ENCODE measurements around the gene MCC.

The MCC gene

DNA sequence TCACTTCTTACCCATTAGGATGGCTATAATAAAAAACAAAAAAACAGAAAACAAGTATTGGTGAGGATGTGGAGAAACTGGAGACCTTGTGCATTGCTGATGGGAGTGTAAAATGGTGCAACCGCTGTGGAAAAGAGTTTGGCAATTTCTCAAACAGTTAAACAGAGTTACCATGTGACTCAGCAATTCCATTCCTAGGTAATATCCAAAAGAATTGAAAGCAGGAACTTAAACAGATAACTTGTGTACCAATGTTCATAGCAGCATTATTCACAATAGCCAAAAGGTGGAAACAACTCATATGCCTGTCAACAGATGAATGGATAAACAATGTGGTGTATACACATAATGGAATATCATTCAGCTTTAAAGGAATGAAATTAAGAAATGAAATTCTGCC lies 482.8 kb downstream of the MCC start:
- no peak for DNase-seq

DNA sequence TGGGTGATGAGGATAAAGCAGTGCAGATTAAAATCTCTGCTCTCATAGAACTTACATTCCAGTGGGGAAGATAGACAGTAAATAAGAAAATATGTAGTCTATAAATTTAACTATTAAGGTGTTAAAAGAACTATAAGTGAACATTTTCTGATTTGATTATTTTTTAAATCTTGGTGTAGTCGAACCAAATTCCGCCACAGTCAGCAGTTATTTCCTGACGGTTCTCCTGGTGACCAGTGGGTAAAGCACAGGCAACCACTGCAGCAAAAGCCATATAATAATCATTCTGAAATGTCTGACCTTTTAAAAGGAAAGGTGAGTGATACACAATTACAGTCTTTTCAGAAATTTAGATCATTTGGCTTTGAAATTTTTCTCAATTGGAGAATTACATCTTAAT lies 484.5 kb downstream of the MCC start:
- DNase-seq = no peak

DNA sequence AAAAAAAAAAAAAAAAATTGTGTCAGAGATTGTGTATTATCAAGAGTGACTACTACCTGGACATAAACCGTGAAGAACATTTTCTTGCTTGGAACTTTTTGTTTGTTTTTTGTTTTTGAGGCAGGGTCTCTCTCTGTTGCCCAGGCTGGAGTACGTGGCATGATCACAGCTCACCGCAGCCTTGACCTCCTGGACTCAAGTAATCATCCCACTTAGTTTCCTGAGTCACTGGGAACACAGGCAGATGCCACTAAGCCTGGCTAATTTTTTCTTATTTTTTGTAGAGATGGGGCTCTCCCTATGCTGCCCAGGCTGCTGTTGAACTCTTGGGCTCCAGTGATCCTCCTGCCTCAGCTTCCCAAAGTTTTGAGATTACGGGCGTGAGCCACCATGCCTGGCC lies 485.8 kb downstream of the MCC start:
- DNase-seq = no peak

DNA sequence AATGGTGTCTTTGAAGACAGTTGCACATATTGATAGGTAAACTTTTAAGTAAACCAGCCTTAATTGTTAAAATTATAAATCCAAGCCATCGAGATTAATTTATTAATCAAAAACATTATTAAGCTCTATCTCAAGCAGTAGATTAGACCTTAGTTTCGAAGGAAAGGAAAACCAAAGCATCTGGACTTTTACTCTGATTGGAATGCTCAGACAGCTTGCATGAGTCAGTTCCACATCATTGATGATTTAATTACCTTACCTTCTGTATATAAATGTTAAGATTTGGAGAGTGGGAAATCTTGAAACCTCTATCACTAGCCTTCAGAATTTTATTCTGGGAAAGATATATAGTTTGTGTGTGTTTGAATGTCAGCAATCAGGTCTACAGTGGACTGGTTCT lies 487.8 kb downstream of the MCC start:
- DNase-seq = no peak

DNA sequence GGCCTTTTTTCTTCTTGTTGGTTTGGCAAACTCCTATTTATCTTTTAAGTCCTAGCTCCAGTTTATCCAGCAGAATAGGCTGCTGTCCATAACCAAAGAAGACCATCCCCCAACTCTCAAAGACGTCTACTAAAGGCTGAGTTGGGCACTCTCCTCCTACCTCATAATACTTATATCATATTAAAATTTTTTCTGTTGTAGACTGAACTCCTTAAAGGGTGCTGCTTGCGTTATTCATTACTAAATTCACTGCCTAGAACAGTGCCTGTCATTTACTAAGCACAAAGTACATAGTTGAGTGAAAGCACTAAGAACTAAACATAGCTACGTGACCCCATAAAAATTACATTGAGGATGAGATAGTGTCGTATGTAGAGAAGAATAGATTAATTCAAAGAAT lies 490.0 kb downstream of the MCC start:
- no peak for DNase-seq

DNA sequence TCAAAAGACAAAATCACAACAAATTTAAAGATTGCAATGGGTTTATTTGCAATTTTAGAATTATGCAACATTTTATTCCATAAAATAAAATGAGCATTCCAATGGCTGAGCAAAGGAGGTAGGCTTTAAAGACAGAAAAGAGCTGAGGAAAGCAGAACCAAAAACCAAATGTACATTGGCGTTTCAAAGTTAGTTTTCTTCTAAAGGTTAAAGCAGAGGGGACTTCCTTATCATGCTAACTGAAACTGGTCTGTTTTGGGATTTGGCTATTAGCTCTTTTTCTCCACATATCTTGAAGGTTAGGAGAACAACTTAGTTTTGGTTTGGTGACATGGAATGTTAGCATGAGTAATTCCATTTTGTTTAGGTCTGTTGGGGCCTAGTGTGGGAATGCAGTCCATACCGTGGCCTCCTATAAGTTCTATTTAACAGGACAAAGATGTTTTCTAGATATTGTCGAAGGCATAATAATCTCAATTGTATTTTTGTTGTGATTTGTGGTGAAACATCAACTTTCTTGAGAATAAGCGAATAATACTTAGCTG lies 491.4 kb downstream of the MCC start:
- no peak for DNase-seq

DNA sequence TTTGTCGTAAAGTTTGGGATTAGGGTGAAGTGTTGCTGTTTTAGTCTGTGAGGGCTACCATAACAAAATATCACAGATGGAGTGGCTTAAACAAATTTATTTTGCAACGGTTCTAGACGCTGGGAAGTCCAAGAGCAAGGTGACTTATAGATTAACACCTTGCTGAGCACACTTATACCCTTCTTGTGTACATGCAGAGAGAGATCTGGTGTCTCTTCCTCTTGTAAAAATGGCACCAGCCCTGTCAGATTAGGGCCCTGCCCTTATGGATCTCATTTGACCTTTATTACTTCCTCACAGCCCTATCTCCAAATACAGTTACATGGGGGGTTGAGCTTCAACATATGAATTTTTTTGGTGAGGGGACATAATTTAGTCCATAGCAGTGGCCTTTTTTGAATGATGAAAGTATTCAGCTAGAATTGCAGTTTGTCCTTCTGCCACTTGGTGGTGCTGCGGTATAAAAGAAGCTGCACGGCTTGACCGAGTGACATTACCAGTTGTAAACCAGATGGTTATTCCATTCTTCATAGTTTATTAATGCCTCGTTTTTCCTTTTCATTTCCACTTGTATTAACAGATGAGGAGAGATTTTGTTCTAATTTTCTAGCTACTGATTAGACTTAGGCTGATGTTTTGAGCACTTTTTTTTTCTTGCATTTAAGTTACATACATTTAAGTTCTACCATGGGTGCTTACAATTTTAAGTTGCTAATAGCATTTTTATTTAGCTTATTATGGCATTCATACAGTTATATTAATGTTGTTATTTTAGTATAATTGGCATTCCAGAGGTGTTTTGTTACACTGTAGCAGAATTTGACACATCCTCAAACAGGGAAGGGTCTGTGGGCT lies 492.3 kb downstream of the MCC start:
- peak; percentile 9 to 69 (median 67) for DNase-seq

DNA sequence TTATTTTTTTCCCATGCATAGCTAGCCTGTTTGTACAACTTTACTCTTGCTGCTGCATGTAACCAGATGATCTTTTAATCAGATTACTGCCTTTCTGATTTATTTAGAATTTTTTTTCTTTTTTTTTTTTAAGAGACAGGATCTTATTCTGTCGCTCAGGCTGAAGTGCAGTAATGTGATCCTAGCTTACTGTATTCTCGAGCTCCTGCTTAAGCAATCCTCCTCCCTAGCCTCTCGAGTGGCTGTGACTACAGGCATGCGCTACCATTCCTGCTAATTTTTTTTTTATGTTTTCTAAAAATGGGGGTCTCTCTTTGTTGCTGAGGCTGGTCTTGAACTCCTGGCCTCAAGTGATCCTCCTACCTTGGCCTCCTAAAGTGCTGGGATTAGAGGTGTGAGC lies 502.0 kb downstream of the MCC start:
- no peak for DNase-seq

DNA sequence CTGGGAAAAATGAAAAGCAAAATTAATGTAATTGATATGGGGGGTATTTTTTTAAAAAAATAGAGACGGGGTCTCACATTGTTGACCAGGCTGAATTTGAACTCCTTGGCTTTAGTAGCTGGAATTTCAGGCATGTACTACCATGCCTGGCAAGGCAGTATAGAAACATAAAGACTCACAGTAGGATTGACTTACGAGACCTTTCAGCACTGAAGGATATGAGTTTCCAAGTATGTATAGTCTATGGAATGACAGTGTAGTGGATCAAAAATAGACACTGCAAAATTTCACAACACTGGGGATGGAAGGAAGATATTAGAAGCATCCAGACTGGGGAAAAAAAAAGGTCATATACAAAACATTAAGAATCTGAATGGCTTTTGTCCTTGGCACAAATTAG lies 504.9 kb downstream of the MCC start:
- no peak for DNase-seq

DNA sequence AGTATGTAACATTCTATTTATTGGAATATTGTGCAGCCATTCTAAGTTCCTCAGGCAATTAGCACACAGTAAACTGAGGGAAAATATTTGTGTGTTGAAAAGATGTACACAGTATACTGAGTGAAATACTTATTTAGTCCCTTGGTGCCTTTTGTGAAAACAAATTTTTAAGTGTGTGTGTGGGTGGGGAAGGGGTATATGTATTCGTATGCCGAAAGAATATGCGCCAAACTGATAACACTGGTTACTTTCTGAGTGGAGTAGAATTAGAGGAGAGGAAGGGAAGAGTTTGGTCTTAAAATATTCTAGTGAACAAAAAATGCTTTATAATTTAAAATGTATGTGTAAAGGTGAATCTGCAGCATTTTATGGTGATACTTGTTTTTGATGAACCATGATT lies 508.5 kb downstream of the MCC start:
- DNase-seq = no peak

DNA sequence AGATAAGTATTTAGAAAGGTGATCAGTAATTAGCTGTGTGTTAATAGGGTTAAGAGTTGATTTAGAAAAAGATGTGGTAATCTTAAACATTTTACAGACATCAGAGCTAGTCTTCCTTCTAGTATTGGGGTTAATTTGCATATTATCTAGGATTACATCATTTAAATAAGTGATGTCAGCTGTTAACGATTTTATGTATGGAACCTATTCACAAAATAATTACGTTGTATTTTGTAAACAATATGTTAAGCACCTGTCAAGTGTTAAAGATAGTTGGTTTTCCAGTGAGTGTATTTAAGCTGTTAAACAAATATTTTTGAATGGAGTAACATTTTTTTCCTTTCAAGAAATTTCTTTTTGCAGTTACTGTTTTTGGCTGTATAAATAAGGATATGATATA lies 509.4 kb downstream of the MCC start:
- no peak for DNase-seq

DNA sequence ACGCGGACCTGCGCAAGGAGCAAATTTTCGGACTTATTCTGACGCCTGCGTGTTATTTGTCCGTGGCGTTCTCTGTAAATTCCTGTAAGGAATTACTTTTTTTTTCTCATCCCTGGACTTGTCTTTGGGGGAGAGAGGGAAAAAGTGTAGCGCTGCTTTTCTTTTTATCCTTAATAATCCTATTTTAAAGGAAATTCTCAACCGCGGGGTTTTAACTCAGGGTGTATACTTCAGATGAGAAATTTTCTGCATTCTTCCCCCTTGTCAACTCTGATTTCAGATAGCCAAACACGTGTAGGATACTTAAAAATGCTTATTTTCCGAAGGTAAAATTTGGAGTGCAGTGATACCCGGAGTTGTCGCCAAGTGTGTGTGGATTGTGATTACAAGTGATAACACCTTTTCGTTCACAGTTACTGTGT lies 510.8 kb downstream of the MCC start:
- peak in 2 of 3 experiments; percentile 51 to 56 for DNase-seq

DNA sequence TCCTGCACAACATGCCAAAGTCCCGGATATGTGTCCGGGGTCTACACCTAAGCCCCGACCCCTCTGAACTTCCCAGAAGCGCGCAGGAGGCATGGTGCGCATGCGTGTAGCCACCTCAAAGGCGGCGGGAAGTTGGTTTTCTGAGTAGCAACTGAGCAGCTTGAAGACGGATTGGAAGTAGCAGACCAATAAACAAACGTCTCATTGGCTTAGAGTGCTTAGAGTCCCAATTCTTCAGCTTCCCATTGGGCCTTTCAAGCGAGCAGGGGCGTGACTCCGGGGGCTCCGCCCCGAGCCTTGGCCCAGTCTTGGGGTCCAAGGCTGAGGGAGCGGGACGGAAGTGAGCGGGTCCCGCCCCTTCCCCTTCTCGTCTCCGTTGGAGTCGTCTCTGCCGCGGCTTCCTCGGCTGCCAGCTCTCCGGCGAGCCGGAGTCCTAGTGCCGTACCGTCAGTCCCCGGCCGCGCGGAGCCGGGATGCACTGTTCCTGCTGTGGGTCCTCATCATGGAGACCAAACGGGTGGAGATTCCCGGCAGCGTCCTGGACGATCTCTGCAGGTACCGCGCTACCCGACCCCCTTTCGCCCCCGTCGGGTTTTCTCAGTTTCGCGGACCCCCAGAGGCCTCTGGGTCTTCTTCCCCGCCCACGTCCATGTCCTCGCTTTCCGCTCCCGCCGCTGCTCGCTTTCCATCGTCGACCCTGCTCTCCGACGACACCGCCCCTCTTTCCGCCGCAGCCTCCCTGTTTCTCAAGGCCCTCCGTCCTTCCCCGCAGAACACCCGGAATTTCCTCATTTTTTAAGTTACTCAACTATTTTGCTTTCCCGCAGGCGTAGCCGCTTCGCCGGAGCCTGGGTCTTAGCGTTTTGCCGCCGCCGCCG lies 511.6 kb downstream of the MCC start, which contains the start of gene DCP2:
DCP2 (plus strand) TSS at position 367 of the 878 bp plus-strand sequence; CDS start at position 503, 136 bp downstream.
- peak; percentile 91 to 98 (median 96) for DNase-seq

DNA sequence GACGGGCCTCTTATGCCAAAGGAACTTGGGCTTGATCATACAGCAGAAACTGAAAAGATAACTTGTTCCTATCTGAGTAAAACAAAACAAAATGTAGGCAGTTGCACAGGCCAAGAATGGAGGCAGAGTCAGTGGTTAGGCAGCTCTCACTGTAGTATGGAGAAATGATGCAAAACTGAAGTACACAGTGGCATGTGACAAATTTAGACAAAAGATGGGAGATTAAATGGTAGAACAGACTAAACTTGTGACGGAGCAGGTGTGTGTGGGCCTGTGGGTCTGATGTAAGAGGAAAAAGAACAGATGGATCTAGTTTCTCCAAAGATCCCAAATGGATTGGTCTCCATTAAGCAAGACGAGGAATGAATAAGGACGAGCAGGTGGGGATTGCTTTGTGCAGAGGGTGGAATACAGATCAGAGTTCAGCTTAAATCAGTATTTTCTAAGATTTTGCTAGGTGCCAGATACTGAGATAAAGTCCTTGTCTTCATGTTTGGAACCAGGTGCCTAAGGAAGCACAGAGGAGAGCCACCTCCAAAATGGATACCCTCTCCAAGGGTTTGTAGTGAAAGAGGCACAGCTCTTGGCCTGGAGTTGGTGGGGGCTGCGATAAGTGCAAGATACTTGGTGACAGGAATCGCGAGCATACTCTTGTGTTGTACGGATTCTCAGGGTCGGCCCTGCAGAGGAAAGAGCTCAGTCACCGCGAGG lies 512.4 kb downstream of the MCC start:
- DNase-seq = no peak

DNA sequence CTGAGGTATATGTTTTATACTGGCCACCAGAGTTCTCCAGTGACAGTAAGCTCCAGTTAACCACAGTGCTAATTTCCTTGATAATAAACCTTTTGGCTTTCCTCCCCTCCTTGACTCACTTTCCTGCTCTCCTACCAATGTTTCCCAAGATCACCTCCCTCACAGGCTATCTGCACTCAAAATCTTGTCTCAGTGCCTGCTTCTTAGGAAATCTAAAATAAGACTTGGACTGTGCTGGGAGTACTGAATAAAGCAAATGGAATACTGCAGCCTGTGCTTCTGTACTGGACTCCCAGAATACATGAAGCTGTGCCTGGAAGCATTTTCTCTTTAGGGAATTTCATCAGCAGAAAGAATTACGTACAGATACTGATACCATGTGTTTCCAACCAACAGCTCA lies 513.4 kb downstream of the MCC start:
- DNase-seq = no peak

DNA sequence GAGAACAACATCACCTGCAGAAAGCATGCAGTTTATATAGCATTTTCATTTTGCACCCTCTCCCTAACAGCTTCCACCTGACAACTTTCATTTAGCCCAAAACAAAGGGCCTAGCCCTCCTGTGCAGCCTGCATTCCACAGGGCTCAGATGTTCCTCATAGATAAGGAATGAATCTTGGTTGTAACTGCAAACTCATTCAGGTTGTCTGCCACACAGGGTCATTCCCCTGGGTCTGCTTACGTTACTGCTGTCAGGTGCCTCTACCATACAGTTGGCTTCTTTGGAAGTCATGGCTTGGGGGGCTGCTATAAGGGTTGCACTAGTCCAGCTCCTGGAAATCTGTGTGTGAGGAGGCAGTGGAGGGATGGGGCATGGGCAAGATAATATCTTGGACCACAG lies 514.3 kb downstream of the MCC start:
- DNase-seq = no peak

DNA sequence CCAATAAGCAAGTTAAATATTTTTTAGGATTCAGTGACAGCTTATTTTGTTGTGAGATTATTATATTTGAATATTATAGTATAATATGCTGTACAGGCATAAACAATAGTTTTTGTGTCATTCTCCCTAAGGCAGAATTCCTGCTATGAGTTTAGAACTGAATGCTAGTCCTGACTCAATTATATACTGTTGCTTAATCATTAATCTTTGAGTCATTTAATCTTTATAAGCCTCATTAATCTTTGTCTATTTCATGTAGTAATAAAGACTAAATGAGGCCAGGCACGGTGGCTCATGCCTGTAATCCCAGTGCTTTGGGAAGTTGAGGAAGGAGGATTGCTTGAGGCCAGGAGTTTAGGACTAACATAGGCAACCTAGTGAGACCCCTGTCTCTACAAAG lies 515.2 kb downstream of the MCC start:
- DNase-seq = no peak

Data from NCI-H1417 (cell line).